Activated T-helper 2 cell treated with anti-CD3 and anti-CD28 coated beads, Interferon-gamma antibody, Interleukin-2, Interleukin-4, amounts not matched to agents 10 μg/mL and 5 μg/mL and 100 μg/mL, durations not matched to agents 14 hours and 24 hours and 36 hours (primary cell): ENCODE data around the gene BMP8A. TPM values are rescaled to one million over a fixed set of nuclear protein-coding genes. Genes with fewer than 3 reads are reported as not detected.

Source experiments
- DNase-seq: peaks from one replicate; pipeline ENCODE4 v3.0.0; 2021; ENCODE audit warnings: low spot score
- H3K27ac Mint-ChIP-seq: one replicate; pipeline ENCODE4 v1.8.0; 2021; ENCODE audit warnings: mixed read lengths
- H3K27me3 Mint-ChIP-seq: one replicate; pipeline ENCODE4 v1.8.0; 2021; ENCODE audit warnings: low read depth, mixed read lengths
- H3K36me3 Mint-ChIP-seq: one replicate; pipeline ENCODE4 v1.8.0; 2021; ENCODE audit warnings: low read depth, mixed read lengths
- H3K4me1 Mint-ChIP-seq: one replicate; pipeline ENCODE4 v1.8.0; 2021; ENCODE audit warnings: low read depth, mixed read lengths
- H3K4me3 Mint-ChIP-seq: one replicate; pipeline ENCODE4 v1.8.0; 2021; ENCODE audit warnings: low read depth, mild to moderate bottlenecking, moderate library complexity, mixed read lengths
- H3K9me3 Mint-ChIP-seq: one replicate; pipeline ENCODE4 v1.8.0; 2021; ENCODE audit warnings: mixed read lengths
- intact Hi-C: fragments of 100-400 bp; cut with micrococcal nuclease; formaldehyde crosslinking; loops from one replicate; pipeline ENCODE4 v1.15.1; 2023
- total RNA-seq: library from RNA; stranded (reverse); gene quantifications from 2 replicates; pipeline ENCODE4 v1.2.3, GENCODE V29; 2022

BMP8A gene
- total RNA-seq, 1 donor from 2014 or later: 0.11 TPM

DNA sequence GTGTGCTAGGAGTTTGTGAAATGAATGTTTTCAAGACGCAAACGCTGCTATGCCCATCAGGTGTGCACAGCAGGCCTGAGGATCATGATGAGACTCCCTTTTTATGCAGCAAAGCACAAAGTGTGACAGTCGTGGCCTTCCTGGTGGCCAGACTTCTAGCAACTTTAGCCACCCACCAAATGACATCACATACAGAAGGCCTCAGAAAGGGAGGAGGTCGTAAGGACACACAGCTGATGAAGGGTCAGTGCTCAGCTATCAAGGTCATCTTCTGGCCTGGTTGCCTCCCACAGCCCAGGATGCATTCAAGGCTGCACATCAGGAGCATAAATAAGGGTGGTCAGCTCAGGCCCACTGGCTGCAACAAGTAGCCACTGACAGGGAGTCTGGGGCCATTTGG, 36.6 kb downstream of the BMP8A start:
- intact Hi-C loops: no loop called here
- no peak for DNase-seq
- peaks cover 20% of the 10 kb centered on the region for H3K36me3 Mint-ChIP-seq
- H3K27ac Mint-ChIP-seq: no peak overlapping the region
- H3K4me3 Mint-ChIP-seq: no peak overlapping the region
- peaks cover 6% of the 10 kb centered on the region for H3K4me1 Mint-ChIP-seq
- H3K9me3 Mint-ChIP-seq: no peaks in the 10 kb centered on the region
- H3K27me3 Mint-ChIP-seq: no peaks in the 10 kb centered on the region

DNA sequence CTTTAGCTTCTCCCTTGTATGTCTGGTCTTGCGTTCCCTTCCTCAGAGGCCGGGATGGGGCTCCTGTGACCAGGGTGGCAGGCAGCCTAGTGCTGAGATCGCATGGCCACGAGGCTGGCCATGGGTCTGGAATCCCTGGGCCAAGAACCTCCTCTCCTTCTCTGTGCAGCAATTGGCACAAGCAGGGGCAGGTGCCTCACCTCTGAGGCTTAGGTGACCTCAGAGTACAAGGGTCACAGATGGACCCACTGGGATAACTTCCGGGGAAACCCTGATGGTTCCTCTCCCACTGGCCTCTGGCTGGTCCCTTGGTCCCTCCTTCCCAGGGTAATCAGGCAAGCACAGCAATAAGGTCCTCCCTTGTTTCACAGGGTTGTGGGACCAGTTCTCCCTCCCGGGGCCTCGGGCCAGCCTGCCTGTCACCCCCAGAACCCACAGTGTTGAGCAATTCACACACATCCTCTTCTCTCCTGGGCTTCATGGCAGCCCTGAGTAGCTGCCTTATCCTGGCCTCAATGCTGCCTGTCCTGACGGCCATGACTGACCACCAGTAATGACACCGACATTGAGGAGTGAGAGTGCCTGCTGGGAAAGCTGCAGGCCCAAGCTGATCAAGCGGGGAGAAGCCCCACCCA, 38.6 kb downstream of the BMP8A start:
- peaks cover 6% of the 10 kb centered on the region for H3K4me1 Mint-ChIP-seq
- no peaks in the 10 kb centered on the region for H3K27me3 Mint-ChIP-seq
- peaks cover 21% of the 10 kb centered on the region for H3K36me3 Mint-ChIP-seq
- DNase-seq: no peak
- no peak overlapping the region for H3K4me3 Mint-ChIP-seq
- intact Hi-C loops: no loop called here
- no peaks in the 10 kb centered on the region for H3K9me3 Mint-ChIP-seq
- H3K27ac Mint-ChIP-seq: no peak overlapping the region

DNA sequence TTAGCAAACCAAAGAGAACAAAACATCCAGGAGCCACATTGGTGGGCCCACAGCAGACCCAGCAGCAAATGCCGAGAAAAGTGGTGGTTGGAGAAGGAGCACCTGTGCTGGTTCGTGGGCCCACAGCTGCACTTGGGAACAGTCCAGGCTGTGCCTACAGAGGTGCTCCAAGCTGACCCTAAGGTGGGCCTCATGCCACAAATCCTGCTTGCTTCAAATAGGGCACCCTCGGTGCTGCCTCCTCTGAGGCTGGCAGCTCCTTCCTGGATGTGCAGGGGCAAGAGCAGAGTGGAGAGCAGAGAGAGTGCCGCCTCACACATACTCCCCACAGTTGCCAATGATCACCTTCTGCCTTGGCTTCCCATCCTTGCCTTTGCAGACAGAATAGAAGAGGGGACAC, 40.1 kb downstream of the BMP8A start:
- Mint-ChIP-seq H3K4me3 (no peak overlapping the region), H3K27me3 (no peaks in the 10 kb centered on the region), H3K36me3 (peaks cover 28% of the 10 kb centered on the region), H3K9me3 (no peaks in the 10 kb centered on the region), H3K27ac (no peak overlapping the region), H3K4me1 (no peaks in the 10 kb centered on the region)
- intact Hi-C loops: no loop called here
- no peak for DNase-seq

DNA sequence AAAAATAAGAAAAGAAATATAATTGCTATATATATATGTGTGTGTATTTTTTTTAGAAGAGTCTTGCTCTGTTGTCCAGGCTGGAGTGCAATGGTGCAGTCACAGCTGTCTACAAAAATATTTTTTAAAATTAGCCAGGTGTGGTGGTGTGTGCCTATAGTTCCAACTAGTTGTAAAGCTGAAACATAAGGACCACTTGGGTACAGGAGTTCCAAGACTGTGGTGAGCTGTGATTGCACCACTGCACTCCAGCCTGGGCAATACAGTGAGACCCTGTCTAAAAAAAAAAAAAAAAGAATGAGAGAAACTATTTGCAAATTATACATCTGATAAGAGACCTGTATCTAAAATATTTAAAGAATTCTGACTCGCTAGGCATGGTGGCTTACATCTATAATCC, 42.0 kb downstream of the BMP8A start:
- intact Hi-C loops: no loop called here
- no peaks in the 10 kb centered on the region for H3K4me1 Mint-ChIP-seq
- no peaks in the 10 kb centered on the region for H3K9me3 Mint-ChIP-seq
- H3K27ac Mint-ChIP-seq: no peak overlapping the region
- peaks cover 19% of the 10 kb centered on the region for H3K36me3 Mint-ChIP-seq
- no peaks in the 10 kb centered on the region for H3K27me3 Mint-ChIP-seq
- no peak for DNase-seq
- H3K4me3 Mint-ChIP-seq: no peak overlapping the region

DNA sequence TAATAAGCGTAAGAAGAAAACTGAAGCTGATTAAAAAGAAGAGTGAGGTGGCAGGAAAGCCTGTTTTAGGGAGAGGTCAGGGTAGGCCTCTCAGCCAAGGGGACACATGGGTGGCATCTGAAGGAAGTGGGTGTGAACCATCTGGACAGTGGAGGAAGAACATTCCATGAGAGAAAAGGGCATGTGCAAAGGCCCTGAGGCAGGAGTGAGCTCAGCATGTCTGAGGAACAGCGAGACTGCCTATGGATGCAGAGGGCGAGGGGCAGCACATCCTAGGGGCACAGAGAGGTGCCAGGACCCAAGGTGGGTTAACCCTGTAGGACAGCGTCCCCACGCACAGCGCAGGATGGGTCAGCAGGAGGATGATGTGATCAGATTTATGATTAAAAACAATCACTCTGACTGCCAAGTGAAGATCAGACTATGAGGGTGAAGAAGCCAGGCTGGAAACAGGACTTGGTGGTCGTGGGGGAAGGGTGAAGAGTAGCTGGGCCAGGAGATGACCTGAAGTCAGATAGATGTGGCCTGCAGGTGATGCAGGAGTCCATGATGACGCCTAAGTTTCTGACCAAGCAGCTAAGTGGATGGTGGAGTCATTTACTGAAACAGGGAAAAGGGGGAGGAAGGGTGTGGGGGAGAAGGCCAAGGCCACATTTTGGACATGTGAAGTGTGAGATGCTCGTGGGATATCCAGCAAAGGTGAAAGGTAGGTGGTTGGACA, 47.3 kb downstream of the BMP8A start:
- peaks cover 23% of the 10 kb centered on the region for H3K36me3 Mint-ChIP-seq
- H3K27ac Mint-ChIP-seq: no peak overlapping the region
- no peaks in the 10 kb centered on the region for H3K4me1 Mint-ChIP-seq
- H3K27me3 Mint-ChIP-seq: no peaks in the 10 kb centered on the region
- DNase-seq: no peak
- H3K4me3 Mint-ChIP-seq: no peak overlapping the region
- no peaks in the 10 kb centered on the region for H3K9me3 Mint-ChIP-seq
- intact Hi-C loops: loop anchor here (1.0 kb wide), 1 partner anchor 440 kb away; no protein-coding TSS in a partner anchor

DNA sequence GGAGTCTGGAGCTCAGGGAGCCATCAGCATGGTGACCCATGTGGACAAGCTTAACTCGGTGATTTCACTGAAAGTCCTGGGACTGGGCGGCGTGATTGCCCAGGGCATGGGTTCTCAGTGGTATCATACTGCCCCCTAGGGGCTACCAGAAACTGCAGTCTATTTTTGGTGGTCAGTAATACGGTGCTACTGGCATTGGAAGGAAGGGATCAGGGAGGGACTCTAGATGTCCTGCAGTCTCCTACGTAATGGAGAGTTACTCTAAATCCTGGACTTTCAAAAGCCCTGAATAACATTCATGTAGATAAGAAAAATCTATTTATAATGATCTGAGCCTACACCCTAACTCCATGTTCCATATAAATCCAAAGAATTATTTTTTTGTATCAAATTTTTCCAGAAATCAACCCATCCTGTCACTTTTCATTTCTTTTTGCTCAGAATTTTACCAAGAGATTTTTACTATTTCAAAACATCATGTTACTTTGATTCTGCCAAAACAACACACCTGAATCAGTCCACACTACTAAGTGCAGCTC, 47.9 kb downstream of the BMP8A start:
- H3K27ac Mint-ChIP-seq: no peak overlapping the region
- H3K4me3 Mint-ChIP-seq: no peak overlapping the region

DNA sequence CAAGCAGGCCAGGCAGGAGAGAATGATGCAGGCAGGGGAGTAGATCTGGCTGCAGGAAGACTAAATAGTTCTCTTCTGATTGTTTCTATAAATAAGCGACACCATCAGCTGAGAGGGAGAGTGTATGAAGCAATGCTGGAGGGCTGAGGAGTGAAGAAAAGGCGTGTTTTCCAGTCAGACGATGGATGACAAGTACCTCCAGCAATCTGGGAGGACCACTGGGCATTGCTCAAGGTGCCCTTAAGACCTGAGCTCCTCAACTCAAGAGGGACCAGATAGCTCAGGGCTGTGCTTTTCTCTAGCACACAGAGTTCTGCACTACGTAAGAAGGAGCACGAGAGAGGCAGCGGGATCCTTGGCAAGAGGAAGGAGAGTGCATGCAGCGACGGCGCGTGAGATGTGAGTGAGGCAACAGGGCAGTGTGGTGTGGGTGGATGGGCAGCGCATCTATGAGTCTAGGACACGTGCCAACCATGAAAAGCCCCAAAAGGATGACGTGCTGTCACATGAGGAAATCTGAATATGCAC, 49.1 kb downstream of the BMP8A start:
- DNase-seq: no peak

More for the DNA sequence above, 47.9 kb downstream of the BMP8A start:
- peak; percentile 26 for DNase-seq
- intact Hi-C loops: loop anchor here (1.0 kb wide), 1 partner anchor 441 kb away; no protein-coding TSS in a partner anchor
- H3K4me1 Mint-ChIP-seq: no peaks in the 10 kb centered on the region
- H3K9me3 Mint-ChIP-seq: no peaks in the 10 kb centered on the region
- H3K27me3 Mint-ChIP-seq: no peaks in the 10 kb centered on the region
- H3K36me3 Mint-ChIP-seq: peaks cover 25% of the 10 kb centered on the region

DNA sequence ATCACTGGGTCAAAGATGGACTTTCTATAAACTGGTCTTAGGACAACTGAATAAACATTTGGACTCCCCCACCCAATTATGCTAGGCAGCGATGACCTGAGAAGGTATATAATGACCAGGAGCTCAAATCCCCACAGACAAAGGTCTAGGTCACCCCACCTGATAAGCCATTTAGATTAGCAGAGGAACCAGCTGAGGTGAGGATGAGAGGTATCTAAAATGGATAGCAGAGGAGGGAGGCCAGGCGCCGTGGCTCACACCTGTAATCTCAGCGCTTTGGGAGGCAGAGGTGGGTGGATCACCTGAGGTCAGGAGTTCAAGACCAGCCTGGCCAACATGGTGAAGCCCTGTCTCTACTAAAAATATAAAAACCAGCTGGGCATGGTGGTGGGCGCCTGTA, 51.5 kb downstream of the BMP8A start:
- H3K36me3 Mint-ChIP-seq: peaks cover 32% of the 10 kb centered on the region

More for the DNA sequence above, 49.1 kb downstream of the BMP8A start:
- Mint-ChIP-seq H3K4me1 (no peaks in the 10 kb centered on the region), H3K4me3 (no peak overlapping the region), H3K27me3 (no peaks in the 10 kb centered on the region), H3K9me3 (no peaks in the 10 kb centered on the region), H3K36me3 (peaks cover 27% of the 10 kb centered on the region), H3K27ac (no peak overlapping the region)
- intact Hi-C loops: no loop called here

DNA sequence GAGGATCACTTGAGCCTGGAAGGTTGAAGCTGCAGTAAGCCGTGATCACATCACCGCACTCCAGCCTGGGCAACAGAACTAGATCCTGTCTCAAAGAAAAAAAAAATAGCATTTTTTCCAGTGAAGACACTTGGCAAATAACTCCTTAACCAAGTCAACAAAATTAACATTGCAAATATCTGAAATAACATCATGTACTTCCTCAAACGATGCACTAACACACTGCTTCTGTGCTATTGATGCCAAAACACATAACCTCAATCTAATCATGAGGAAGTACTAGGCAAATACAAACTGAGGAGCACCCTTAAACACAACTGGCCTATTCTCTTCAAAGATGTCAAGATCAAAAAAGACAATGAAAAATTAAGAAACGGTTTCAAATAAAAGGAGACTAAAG, 52.9 kb downstream of the BMP8A start:
- no peaks in the 10 kb centered on the region for H3K9me3 Mint-ChIP-seq
- intact Hi-C loops: no loop called here
- H3K4me1 Mint-ChIP-seq: no peaks in the 10 kb centered on the region
- H3K36me3 Mint-ChIP-seq: peaks cover 27% of the 10 kb centered on the region
- H3K27me3 Mint-ChIP-seq: no peaks in the 10 kb centered on the region
- H3K27ac Mint-ChIP-seq: no peak overlapping the region
- DNase-seq: no peak
- H3K4me3 Mint-ChIP-seq: no peak overlapping the region

More for the DNA sequence above, 51.5 kb downstream of the BMP8A start:
- intact Hi-C loops: no loop called here
- Mint-ChIP-seq H3K4me1 (no peaks in the 10 kb centered on the region), H3K27me3 (no peaks in the 10 kb centered on the region), H3K4me3 (no peak overlapping the region), H3K27ac (no peak overlapping the region), H3K9me3 (no peaks in the 10 kb centered on the region)
- DNase-seq: no peak

DNA sequence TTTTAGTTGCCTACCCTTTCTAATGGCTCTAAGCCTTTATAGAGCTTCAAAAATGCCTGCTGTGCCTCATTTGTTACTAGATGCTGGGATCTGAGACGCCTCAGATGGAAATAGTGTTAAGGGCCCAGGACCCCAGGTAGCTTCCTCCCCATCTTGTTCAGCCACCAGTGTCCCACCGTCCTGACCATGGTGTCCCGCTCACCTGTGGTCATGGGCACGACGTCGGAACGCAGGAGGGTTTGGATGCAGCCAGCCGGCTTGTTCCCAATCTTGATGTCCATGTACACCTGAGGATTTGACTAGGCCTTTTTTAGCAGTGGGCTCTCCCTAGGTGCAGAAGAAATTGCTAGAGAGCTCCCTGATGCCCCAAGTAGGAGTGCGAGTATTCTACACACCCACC, 54.1 kb downstream of the BMP8A start:
- no peak overlapping the region for H3K4me3 Mint-ChIP-seq
- no peaks in the 10 kb centered on the region for H3K27me3 Mint-ChIP-seq
- no peak for DNase-seq
- intact Hi-C loops: no loop called here
- no peaks in the 10 kb centered on the region for H3K9me3 Mint-ChIP-seq
- H3K27ac Mint-ChIP-seq: no peak overlapping the region
- H3K36me3 Mint-ChIP-seq: peaks cover 22% of the 10 kb centered on the region
- H3K4me1 Mint-ChIP-seq: no peaks in the 10 kb centered on the region

DNA sequence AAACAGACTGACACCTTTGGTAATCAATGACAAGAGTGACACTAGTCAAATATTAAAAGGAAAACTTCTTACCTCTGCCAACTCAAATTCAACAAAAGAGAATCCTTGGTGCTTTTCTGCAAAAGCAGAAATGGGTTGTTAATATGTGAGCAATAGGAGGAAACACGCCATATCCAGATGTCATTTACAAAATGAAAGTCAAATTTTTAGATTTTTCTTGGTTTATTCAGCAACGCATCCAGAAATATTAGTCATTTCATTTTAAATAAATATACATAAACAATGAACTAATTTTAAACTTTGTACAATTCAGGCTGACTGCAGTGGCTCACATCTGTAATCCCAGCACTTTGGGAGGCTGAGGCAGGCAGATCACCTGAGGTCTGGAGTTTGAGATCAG, 62.8 kb downstream of the BMP8A start:
- Mint-ChIP-seq H3K4me1 (peaks cover 3% of the 10 kb centered on the region), H3K27ac (no peak overlapping the region), H3K9me3 (no peaks in the 10 kb centered on the region), H3K27me3 (no peaks in the 10 kb centered on the region), H3K4me3 (no peak overlapping the region), H3K36me3 (peaks cover 14% of the 10 kb centered on the region)
- DNase-seq: no peak
- intact Hi-C loops: no loop called here

DNA sequence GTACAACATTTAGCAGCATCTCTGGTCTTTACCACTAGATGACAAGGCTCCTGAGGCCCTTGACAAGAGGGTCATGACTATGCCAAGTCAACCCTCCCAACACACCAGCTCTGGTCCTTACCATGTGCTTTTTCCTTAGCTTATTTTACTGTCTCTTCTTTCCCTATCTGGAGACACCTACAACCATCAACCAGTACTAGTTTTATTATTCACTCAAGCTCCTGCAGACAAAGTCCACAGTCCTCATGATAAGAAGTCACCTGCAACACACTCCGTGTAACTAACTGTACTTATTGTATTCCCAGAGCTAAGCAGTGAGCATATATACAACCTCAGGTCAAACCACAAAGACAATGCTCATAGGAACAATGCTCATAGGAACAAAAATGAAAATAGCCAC, 69.8 kb downstream of the BMP8A start:
- Mint-ChIP-seq H3K27me3 (no peaks in the 10 kb centered on the region), H3K4me3 (no peak overlapping the region), H3K4me1 (peaks cover 5% of the 10 kb centered on the region), H3K9me3 (no peaks in the 10 kb centered on the region), H3K36me3 (peaks cover 82% of the 10 kb centered on the region), H3K27ac (no peak overlapping the region)
- intact Hi-C loops: no loop called here
- DNase-seq: no peak

DNA sequence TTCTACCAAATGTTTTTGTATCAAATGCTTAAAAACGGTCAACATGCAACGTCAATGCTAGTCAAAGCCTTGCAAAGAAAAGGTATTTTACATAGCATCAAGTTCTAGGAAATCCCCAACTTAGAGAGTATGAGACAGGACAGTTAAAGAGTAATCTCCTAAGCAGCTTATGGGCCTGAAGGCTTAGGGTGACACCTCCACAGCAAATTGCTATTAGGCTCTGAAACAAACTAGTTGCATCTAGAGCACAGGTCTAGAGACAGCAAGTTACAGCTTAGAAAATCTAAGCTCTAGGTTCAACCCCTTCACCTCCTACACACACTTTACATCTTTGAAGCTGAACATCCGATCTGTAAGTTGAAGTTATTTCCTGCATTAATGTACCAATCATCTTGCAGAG, 71.5 kb downstream of the BMP8A start:
- no peak for DNase-seq
- Mint-ChIP-seq H3K27ac (peak overlapping the region; percentile 32), H3K9me3 (no peaks in the 10 kb centered on the region), H3K36me3 (peaks cover 95% of the 10 kb centered on the region), H3K4me3 (no peak overlapping the region), H3K27me3 (no peaks in the 10 kb centered on the region), H3K4me1 (peaks cover 8% of the 10 kb centered on the region)
- intact Hi-C loops: no loop called here
